ENCODE measurements around the gene FAM124A.

GRCh38 chr13:51261610-51262249 lies 39.5 kb downstream of the FAM124A start:
- TF ChIP-seq CTCF (IDR thresholded peaks at IDR 0.05), result no peak
- no peak for TF ChIP-seq REST (IDR thresholded peaks at IDR 0.05; ENCODE audit: insufficient read depth in 1 of 2, low read depth in 2 of 2, low read length in 1 of 2)
- no peak for TF ChIP-seq SIN3A (IDR thresholded peaks at IDR 0.05; ENCODE audit: borderline replicate concordance, insufficient read depth, low read depth, low read length)
- TF ChIP-seq POLR2AphosphoS5 (IDR thresholded peaks at IDR 0.05; ENCODE audit: low read depth, low read length), result no peak

Measured in Panc1 (cell line).